NCI-H2171 (cell line): Measurements from ENCODE around the gene LGALS7.
"Not testable (repeated sequence)": the region's sequence is repeated elsewhere in the genome, so short reads cannot be mapped to it uniquely, and the experiment has no call there.

Source experiments
- DNase-seq: peaks from one replicate; lab custom pipeline; 2025; lab: John Stamatoyannopoulos, UW

LGALS7 gene

GRCh38 chr19:38770949-38771275, 2.4 kb downstream of the LGALS7 start:
- DNase-seq: not testable (repeated sequence)

- DNase-seq: not testable (repeated sequence)
These were observed 2.9 kb downstream of the LGALS7 start for GRCh38 chr19:38770228-38770948.

GRCh38 chr19:38769635-38770211, 3.6 kb downstream of the LGALS7 start:
- DNase-seq: no peak

- DNase-seq: no peak
These were observed 6.9 kb downstream of the LGALS7 start for GRCh38 chr19:38766276-38767047.

GRCh38 chr19:38765214-38765613, 8.1 kb downstream of the LGALS7 start:
- no peak for DNase-seq

GRCh38 chr19:38763795-38764220, 9.5 kb downstream of the LGALS7 start:
- no peak for DNase-seq

- not testable (repeated sequence) for DNase-seq
These were observed 11.4 kb downstream of the LGALS7 start for GRCh38 chr19:38761884-38762389.

GRCh38 chr19:38760805-38761517, 12.4 kb downstream of the LGALS7 start:
- not testable (repeated sequence) for DNase-seq

GRCh38 chr19:38759590-38760003, 13.7 kb downstream of the LGALS7 start:
- DNase-seq: no peak

- not testable (repeated sequence) for DNase-seq
These were observed 19.1 kb downstream of the LGALS7 start for GRCh38 chr19:38754196-38754595.

- not testable (repeated sequence) for DNase-seq
These were observed 19.5 kb downstream of the LGALS7 start for GRCh38 chr19:38753783-38754182.

- DNase-seq: no peak
These were observed 28.0 kb downstream of the LGALS7 start for GRCh38 chr19:38745316-38745715.

- DNase-seq: no peak
These were observed 28.4 kb downstream of the LGALS7 start for GRCh38 chr19:38744874-38745273.

GRCh38 chr19:38744298-38744681, 29.0 kb downstream of the LGALS7 start, which contains the start of gene CAPN12:
CAPN12 (minus strand) TSS chr19:38744474; CDS start chr19:38744165, 309 bp downstream.
- no peak for DNase-seq

- no peak for DNase-seq
These were observed 29.7 kb downstream of the LGALS7 start for GRCh38 chr19:38743394-38744297.

GRCh38 chr19:38742906-38743305, 30.4 kb downstream of the LGALS7 start:
- no peak for DNase-seq

GRCh38 chr19:38742296-38742695, 31.0 kb downstream of the LGALS7 start:
- DNase-seq: no peak

- no peak for DNase-seq
These were observed 31.6 kb downstream of the LGALS7 start for GRCh38 chr19:38741670-38742069.

- DNase-seq: no peak
These were observed 32.4 kb downstream of the LGALS7 start for GRCh38 chr19:38740932-38741331.

GRCh38 chr19:38740257-38740592, 33.1 kb downstream of the LGALS7 start:
- DNase-seq: no peak
